ENCODE results near the gene IL20RA. TPM values are rescaled to one million over a fixed set of nuclear protein-coding genes. Genes with fewer than 3 reads are reported as not detected.

IL20RA gene
- total and polyA plus RNA-seq, 2 donors from 2014 or later: 0.16 to 0.34 TPM

GRCh38 chr6:137039010-137039409, 5.8 kb downstream of the IL20RA start:
- no peak for TF ChIP-seq CTCF (IDR thresholded peaks at IDR 0.05; ENCODE audit: borderline replicate concordance, extremely low read depth, insufficient read depth)
- no peak for FAIRE-seq
- no peak for DNase-seq
- Histone ChIP-seq H3K4me3 (ENCODE audit: low read length in 3 of 3) (no peak overlapping the region), H3K27me3 (ENCODE audit: control insufficient read depth, insufficient read depth, low read length) (peaks cover 3% of the 10 kb centered on the region), H3K4me1 (ENCODE audit: control insufficient read depth in 2 of 3, insufficient read depth in 2 of 3, low read depth in 1 of 3, low read length in 3 of 3) (no peaks in the 10 kb centered on the region), H3K9me3 (ENCODE audit: control insufficient read depth in 2 of 3, insufficient read depth in 1 of 3, low read length in 3 of 3) (no peaks in the 10 kb centered on the region), H3K36me3 (ENCODE audit: control insufficient read depth in 2 of 3, insufficient read depth in 3 of 3, low read length in 3 of 3) (no peaks in the 10 kb centered on the region), H3K27ac (ENCODE audit: low read depth in 2 of 2, low read length in 2 of 2) (no peak overlapping the region), H3K9ac (ENCODE audit: low read length in 3 of 3) (no peak overlapping the region)
- intact Hi-C loops (cut with DNase I): no loop called here

- intact Hi-C loops (cut with DNase I): no loop called here
- TF ChIP-seq CTCF (IDR thresholded peaks at IDR 0.05; ENCODE audit: borderline replicate concordance, extremely low read depth, insufficient read depth): no peak
- H3K36me3 ChIP-seq (ENCODE audit: control insufficient read depth in 2 of 3, insufficient read depth in 3 of 3, low read length in 3 of 3): no peaks in the 10 kb centered on the region
- no peak overlapping the region for H3K9ac ChIP-seq (ENCODE audit: low read length in 3 of 3)
- no peaks in the 10 kb centered on the region for H3K27me3 ChIP-seq (ENCODE audit: control insufficient read depth, insufficient read depth, low read length)
- no peak for DNase-seq
- no peak overlapping the region for H3K27ac ChIP-seq (ENCODE audit: low read depth in 2 of 2, low read length in 2 of 2)
- H3K9me3 ChIP-seq (ENCODE audit: control insufficient read depth in 2 of 3, insufficient read depth in 1 of 3, low read length in 3 of 3): no peaks in the 10 kb centered on the region
- no peaks in the 10 kb centered on the region for H3K4me1 ChIP-seq (ENCODE audit: control insufficient read depth in 2 of 3, insufficient read depth in 2 of 3, low read depth in 1 of 3, low read length in 3 of 3)
- no peak overlapping the region for H3K4me3 ChIP-seq (ENCODE audit: low read length in 3 of 3)
- no peak for FAIRE-seq
Measured at GRCh38 chr6:137036566-137037300, 8.0 kb downstream of the IL20RA start.

- Histone ChIP-seq H3K9ac (ENCODE audit: low read length in 3 of 3) (no peak overlapping the region), H3K4me3 (ENCODE audit: low read length in 3 of 3) (no peak overlapping the region), H3K9me3 (ENCODE audit: control insufficient read depth in 2 of 3, insufficient read depth in 1 of 3, low read length in 3 of 3) (no peaks in the 10 kb centered on the region), H3K36me3 (ENCODE audit: control insufficient read depth in 2 of 3, insufficient read depth in 3 of 3, low read length in 3 of 3) (no peaks in the 10 kb centered on the region), H3K27me3 (ENCODE audit: control insufficient read depth, insufficient read depth, low read length) (no peaks in the 10 kb centered on the region), H3K4me1 (ENCODE audit: control insufficient read depth in 2 of 3, insufficient read depth in 2 of 3, low read depth in 1 of 3, low read length in 3 of 3) (no peaks in the 10 kb centered on the region), H3K27ac (ENCODE audit: low read depth in 2 of 2, low read length in 2 of 2) (no peak overlapping the region)
- no peak for TF ChIP-seq CTCF (IDR thresholded peaks at IDR 0.05; ENCODE audit: borderline replicate concordance, extremely low read depth, insufficient read depth)
- no peak for FAIRE-seq
- DNase-seq: no peak
- intact Hi-C loops (cut with DNase I): no loop called here
Measured at GRCh38 chr6:137033828-137034227, 10.9 kb downstream of the IL20RA start.

- no peak overlapping the region for H3K9ac ChIP-seq (ENCODE audit: low read length in 3 of 3)
- intact Hi-C loops (cut with DNase I): no loop called here
- FAIRE-seq (no peak), DNase-seq (no peak)
- H3K9me3 ChIP-seq (ENCODE audit: control insufficient read depth in 2 of 3, insufficient read depth in 1 of 3, low read length in 3 of 3): no peaks in the 10 kb centered on the region
- no peaks in the 10 kb centered on the region for H3K36me3 ChIP-seq (ENCODE audit: control insufficient read depth in 2 of 3, insufficient read depth in 3 of 3, low read length in 3 of 3)
- H3K4me1 ChIP-seq (ENCODE audit: control insufficient read depth in 2 of 3, insufficient read depth in 2 of 3, low read depth in 1 of 3, low read length in 3 of 3): no peaks in the 10 kb centered on the region
- TF ChIP-seq CTCF (IDR thresholded peaks at IDR 0.05; ENCODE audit: borderline replicate concordance, extremely low read depth, insufficient read depth): no peak
- no peak overlapping the region for H3K27ac ChIP-seq (ENCODE audit: low read depth in 2 of 2, low read length in 2 of 2)
- no peak overlapping the region for H3K4me3 ChIP-seq (ENCODE audit: low read length in 3 of 3)
- H3K27me3 ChIP-seq (ENCODE audit: control insufficient read depth, insufficient read depth, low read length): no peaks in the 10 kb centered on the region
Measured at GRCh38 chr6:137031122-137031521, 13.6 kb downstream of the IL20RA start.

All from kidney (tissue), 14 donors.